Esophagus squamous epithelium (tissue), 4 donors: ENCODE measurements around the gene METAP1D.

Experiments used
- CTCF ChIP-seq, 6 experiments: fragments of 450-650 bp in 4 of 6; fragments of 200-600 bp in 2 of 6; sonication (generic) in 2 of 6; IDR thresholded peaks; one replicate each; pipeline ENCODE4 v1.5.1; 2016 to 2019; ENCODE audit warnings: antibody characterized with exemption in 6 of 6, mild to moderate bottlenecking in 4 of 6, moderate library complexity in 4 of 6
- POLR2A ChIP-seq, 4 donors: fragments of 450-650 bp; IDR thresholded peaks; one replicate each; pipeline ENCODE4 v1.6.1; 2017; ENCODE audit warnings: antibody characterized with exemption in 4 of 4, mild to moderate bottlenecking in 4 of 4, moderate library complexity in 3 of 4

DNA sequence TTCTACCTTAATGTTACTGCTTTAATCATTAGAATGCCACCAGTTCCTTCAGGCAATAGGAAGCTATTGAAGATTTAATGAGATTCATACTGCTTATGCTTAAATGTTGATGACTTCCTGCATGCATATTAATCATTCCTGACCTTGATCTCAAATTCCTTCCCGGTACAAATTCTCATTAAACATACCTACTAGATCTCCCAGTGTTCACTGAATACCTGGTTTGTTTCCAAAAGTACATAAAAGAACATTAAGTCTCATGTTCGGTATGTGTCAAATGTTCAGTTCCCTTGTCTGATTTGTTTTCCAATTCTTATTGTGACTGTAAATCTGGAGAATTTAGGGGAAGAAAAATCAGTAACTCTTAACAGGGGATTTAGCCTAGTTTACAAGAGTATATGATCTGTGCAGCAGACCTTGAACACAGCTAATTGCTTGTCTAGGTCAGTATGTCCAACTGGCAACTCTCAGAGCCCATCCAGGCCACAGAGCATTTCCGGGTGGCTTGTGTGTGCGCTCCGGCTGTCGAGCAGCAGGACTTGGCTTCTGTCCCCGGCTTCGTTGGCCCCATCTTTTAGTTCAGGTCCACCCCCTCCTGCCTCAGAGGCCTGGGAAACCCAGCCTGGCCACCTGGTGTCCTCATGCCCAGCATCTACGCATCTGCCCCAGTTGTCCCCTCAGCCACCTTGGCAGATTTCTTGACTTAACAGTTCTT lies 13.1 kb downstream of the METAP1D start:
- TF ChIP-seq POLR2A (IDR thresholded peaks at IDR 0.05) (no peak), CTCF (IDR thresholded peaks at IDR 0.05) (no peak)
